Smooth muscle cell (in vitro differentiated cells): ENCODE data around the gene SCAMP2. TPM values are rescaled to one million over a fixed set of nuclear protein-coding genes. Genes with fewer than 3 reads are reported as not detected.
A peak's percentile ranks its signal among the peaks of the same experiment; 100 is the strongest.

Experiments
- DNase-seq: peaks from one replicate; lab custom pipeline; 2025; ENCODE audit not compliant: unreplicated experiment; lab: John Stamatoyannopoulos, UW
- H2AFZ ChIP-seq: fragments of 200-600 bp; sonication (generic); 2 replicates; pipeline ENCODE4 v1.6.0; 2016; ENCODE audit warnings: antibody characterized with exemption, low read depth, mild to moderate bottlenecking
- H3F3A ChIP-seq: fragments of 200-600 bp; sonication (generic); 2 replicates; pipeline ENCODE4 v1.6.0; 2017; ENCODE audit warnings: antibody characterized with exemption, low read depth
- H3K27ac ChIP-seq: fragments of 200-600 bp; sonication (generic); 2 replicates; pipeline ENCODE4 v1.5.1; 2016; ENCODE audit warnings: low read depth, mild to moderate bottlenecking
- H3K27me3 ChIP-seq: fragments of 200-600 bp; sonication (generic); 2 replicates; pipeline ENCODE4 v1.6.1; 2016; ENCODE audit warnings: low read depth, mild to moderate bottlenecking
- H3K36me3 ChIP-seq: fragments of 200-600 bp; sonication (generic); 2 replicates; pipeline ENCODE4 v1.5.1; 2016; ENCODE audit warnings: low read depth
- H3K4me1 ChIP-seq: fragments of 200-600 bp; sonication (generic); 2 replicates; pipeline ENCODE4 v1.5.1; 2016; ENCODE audit warnings: low read depth
- H3K4me2 ChIP-seq: fragments of 200-600 bp; sonication (generic); 2 replicates; pipeline ENCODE4 v1.6.0; 2016; ENCODE audit warnings: mild to moderate bottlenecking
- H3K4me3 ChIP-seq: fragments of 200-600 bp; sonication (generic); 2 replicates; pipeline ENCODE4 v1.5.1; 2016; ENCODE audit warnings: mild to moderate bottlenecking
- H3K79me2 ChIP-seq: fragments of 200-600 bp; sonication (generic); 2 replicates; pipeline ENCODE4 v1.6.0; 2016; ENCODE audit warnings: low read depth, mild to moderate bottlenecking
- H3K9ac ChIP-seq: fragments of 200-600 bp; sonication (generic); 2 replicates; pipeline ENCODE4 v1.6.0; 2016; ENCODE audit warnings: low read depth
- H3K9me3 ChIP-seq: fragments of 200-600 bp; sonication (generic); replicated peaks from 2 replicates; pipeline ENCODE4 v1.5.1; 2016; ENCODE audit warnings: low read depth
- H4K20me1 ChIP-seq: fragments of 200-600 bp; sonication (generic); 2 replicates; pipeline ENCODE4 v1.6.0; 2016; ENCODE audit warnings: low read depth
- WGBS: methylation state at CpG from one replicate; pipeline ENCODE4 v1.1.7; 2016; ENCODE audit warnings: low lambda C conversion rate; 5-methylcytosine and 5-hydroxymethylcytosine counted together
- polyA plus RNA-seq: library from polyadenylated mRNA; unstranded; fragments of >200 nt; fragmentation: Nextera tagmentation; extraction: Ambion mirVana; gene quantifications from 2 replicates; pipeline ENCODE4 v1.2.1, GENCODE V29; 2016
- total RNA-seq: library from RNA; depleted of rRNA; stranded (reverse); fragments of >200 nt; gene quantifications from 2 replicates; pipeline ENCODE4 v1.2.3, GENCODE V29; 2014
- TF ChIP-seq, protein P1 (sequence below): fragments of 200-600 bp; sonication (generic); IDR thresholded peaks from 2 replicates; pipeline ENCODE4 v1.5.1; 2017; ENCODE audit warnings: borderline replicate concordance, mild to moderate bottlenecking, antibody characterized with exemption; ENCODE audit not compliant: insufficient read depth, poor library complexity, severe bottlenecking

Gene SCAMP2
- total and polyA plus RNA-seq, 2 experiments from 2014 or later: 55.5 to 80.3 TPM

DNA sequence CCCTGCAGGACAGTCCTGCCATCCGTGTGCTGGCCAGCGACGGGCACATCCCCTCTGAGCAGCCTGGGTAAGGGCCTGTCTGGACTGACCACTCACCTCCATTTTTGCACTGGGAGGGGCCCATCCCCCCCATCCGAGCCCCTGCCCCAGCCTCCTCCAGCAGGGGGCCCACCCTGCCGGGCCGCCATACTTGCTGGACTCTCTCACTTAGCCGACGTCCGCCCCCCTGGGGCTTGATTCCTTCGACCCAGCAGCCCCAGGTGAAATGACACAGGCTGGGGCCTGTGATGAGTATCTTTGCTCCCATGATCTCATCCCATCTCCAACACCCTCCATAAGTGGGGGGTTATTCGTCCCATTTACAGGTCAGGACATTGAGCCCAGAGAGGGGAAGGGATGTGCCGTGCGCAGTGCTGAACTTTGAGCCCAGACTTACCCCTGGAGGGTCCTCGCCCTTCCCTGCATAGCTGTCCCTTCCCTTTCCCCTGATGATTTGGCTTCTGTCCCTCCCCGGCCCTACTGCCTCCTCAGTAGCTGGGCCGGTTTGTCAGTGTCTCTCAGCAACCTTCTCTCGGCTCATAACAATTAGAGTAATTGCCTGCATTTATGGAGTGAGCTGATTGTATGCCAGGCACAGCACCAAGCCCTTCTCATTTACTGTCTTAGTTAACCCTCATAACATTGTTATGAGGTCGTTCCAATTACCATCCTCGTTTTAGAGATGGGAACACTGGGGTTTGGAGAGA, 56.4 kb downstream of the SCAMP2 start:
- H3K79me2 ChIP-seq: no peaks in the 10 kb centered on the region
- no peaks in the 10 kb centered on the region for H3K9me3 ChIP-seq
- H3K9ac ChIP-seq: no peak overlapping the region
- H3K4me2 ChIP-seq: no peak overlapping the region
- H3K4me1 ChIP-seq: peaks cover 13% of the 10 kb centered on the region
- no peaks in the 10 kb centered on the region for H3F3A ChIP-seq
- no peak for DNase-seq
- H3K27me3 ChIP-seq: no peaks in the 10 kb centered on the region
- TF ChIP-seq, protein P1, sequence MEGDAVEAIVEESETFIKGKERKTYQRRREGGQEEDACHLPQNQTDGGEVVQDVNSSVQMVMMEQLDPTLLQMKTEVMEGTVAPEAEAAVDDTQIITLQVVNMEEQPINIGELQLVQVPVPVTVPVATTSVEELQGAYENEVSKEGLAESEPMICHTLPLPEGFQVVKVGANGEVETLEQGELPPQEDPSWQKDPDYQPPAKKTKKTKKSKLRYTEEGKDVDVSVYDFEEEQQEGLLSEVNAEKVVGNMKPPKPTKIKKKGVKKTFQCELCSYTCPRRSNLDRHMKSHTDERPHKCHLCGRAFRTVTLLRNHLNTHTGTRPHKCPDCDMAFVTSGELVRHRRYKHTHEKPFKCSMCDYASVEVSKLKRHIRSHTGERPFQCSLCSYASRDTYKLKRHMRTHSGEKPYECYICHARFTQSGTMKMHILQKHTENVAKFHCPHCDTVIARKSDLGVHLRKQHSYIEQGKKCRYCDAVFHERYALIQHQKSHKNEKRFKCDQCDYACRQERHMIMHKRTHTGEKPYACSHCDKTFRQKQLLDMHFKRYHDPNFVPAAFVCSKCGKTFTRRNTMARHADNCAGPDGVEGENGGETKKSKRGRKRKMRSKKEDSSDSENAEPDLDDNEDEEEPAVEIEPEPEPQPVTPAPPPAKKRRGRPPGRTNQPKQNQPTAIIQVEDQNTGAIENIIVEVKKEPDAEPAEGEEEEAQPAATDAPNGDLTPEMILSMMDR: no peak
- no peaks in the 10 kb centered on the region for H4K20me1 ChIP-seq
- peak overlapping the region; percentile 56 for H3K27ac ChIP-seq
- no peaks in the 10 kb centered on the region for H3K36me3 ChIP-seq
- H2AFZ ChIP-seq: no peak overlapping the region
- 65% methylated on average over 18 of the region's 19 CpGs for whole genome bisulfite sequencing
- no peak overlapping the region for H3K4me3 ChIP-seq

DNA sequence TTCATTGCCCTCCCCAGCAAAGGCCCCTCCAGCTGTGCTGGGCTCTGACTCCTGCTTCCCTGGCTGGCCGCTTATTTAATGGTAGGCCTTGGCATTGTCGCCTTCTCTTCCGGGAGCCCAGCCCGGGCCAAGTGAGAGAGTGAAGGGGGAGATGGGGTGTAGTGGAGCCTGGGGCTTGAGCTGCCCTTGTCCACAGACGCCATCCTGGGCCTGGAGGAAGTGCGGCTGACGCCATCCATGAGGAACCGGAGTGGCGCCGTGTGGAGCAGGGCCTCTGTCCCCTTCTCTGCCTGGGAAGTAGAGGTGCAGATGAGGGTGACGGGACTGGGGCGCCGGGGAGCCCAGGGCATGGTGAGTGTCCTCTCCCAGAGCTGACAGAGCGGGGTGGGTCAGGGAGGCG, 57.2 kb downstream of the SCAMP2 start:
- H3K27me3 ChIP-seq: no peaks in the 10 kb centered on the region
- H3K79me2 ChIP-seq: no peaks in the 10 kb centered on the region
- no peaks in the 10 kb centered on the region for H3K9me3 ChIP-seq
- H2AFZ ChIP-seq: no peak overlapping the region
- no peaks in the 10 kb centered on the region for H3F3A ChIP-seq
- 97% methylated on average over 15 of the region's 15 CpGs for WGBS
- H3K4me3 ChIP-seq: no peak overlapping the region
- no peak overlapping the region for H3K27ac ChIP-seq
- H3K36me3 ChIP-seq: no peaks in the 10 kb centered on the region
- no peak overlapping the region for H3K9ac ChIP-seq
- no peak for DNase-seq
- peaks cover 5% of the 10 kb centered on the region for H3K4me1 ChIP-seq
- no peak overlapping the region for H3K4me2 ChIP-seq
- TF ChIP-seq, protein P1: no peak
- no peaks in the 10 kb centered on the region for H4K20me1 ChIP-seq

DNA sequence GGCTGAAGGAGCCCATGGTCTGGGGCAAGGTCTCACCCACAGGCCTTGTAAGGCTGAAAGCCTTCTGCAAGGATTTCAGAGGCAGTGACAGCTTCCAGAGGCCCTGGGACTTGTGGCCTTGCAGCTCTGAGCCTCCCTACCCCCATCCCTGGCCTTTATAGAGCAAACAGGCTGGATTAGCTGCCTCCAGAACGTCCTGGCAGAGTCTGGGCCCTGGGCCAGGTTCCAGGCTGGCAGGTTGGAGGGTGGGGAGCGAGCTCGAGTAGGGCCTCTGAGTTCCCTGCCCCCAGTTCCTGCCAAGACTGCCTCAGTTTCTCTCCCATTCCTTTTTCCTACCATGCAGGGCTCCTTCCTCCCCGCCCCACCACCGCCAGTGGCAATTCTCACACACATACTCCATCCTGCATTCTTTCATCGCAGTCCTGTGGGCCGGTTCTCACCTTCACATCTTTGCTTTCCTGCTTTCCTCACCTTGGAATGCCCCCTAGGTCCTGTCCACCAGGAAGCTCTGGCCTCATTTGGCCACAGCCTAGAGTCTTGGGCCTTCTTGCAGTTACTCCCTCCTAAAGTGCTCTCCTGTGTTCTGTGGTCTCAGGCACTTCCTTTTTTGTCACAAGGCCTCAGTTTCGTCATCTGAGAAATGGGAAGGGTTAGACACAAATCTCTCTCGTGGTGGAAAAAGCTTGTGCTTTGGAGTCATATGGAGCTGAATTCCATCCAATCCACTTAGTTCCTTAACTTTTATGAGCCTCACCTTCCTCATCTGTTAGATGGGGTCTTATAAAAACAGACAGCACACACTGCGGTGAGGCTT, 57.8 kb downstream of the SCAMP2 start:
- 77% methylated on average over 10 of the region's 10 CpGs for WGBS
- Histone ChIP-seq H3K4me2 (no peak overlapping the region), H3F3A (no peaks in the 10 kb centered on the region), H3K27me3 (no peaks in the 10 kb centered on the region), H3K79me2 (no peaks in the 10 kb centered on the region), H3K36me3 (no peaks in the 10 kb centered on the region), H4K20me1 (no peaks in the 10 kb centered on the region), H3K4me3 (no peak overlapping the region), H3K9ac (no peak overlapping the region), H2AFZ (no peak overlapping the region), H3K4me1 (no peaks in the 10 kb centered on the region), H3K9me3 (no peaks in the 10 kb centered on the region), H3K27ac (no peak overlapping the region)
- DNase-seq: no peak
- TF ChIP-seq, protein P1: no peak
